ENCODE measurements around the gene PNPLA8. TPM values are rescaled to one million over a fixed set of nuclear protein-coding genes. Genes with fewer than 3 reads are reported as not detected.

PNPLA8 gene
- total RNA-seq, 4 donors from 2014 or later, result 4.8 to 41.9 (median 18.5) TPM

GRCh38 chr7:108570146-108570755 lies 44.3 kb upstream of the PNPLA8 start:
- TF ChIP-seq CTCF (IDR thresholded peaks at IDR 0.05), result no peak
- no peak for TF ChIP-seq EP300 (IDR thresholded peaks at IDR 0.05; ENCODE audit: low read depth)
- TF ChIP-seq POLR2A (IDR thresholded peaks at IDR 0.05), result peak; percentile 12
- peak in 2 of 3 donors; percentile 61 to 74 for TF ChIP-seq POLR2AphosphoS5 (IDR thresholded peaks at IDR 0.05)
- intact Hi-C loops (cut with DNase I; ENCODE audit: low total_unique reads), result no loop called here
- Histone ChIP-seq H3K4me3 (peak overlapping the region; percentile 72 to 92 (median 84)), H3K4me1 (peaks cover 6 to 46% (median 28%) of the 10 kb centered on the region in 4 donors), H3K27me3 (no peaks in the 10 kb centered on the region), H3K27ac (peak overlapping the region; percentile 96 to 98 (median 98)), H3K9me3 (no peaks in the 10 kb centered on the region), H3K36me3 (peaks cover 0 to 14% (median under 1%) of the 10 kb centered on the region in 4 donors)
- WGBS, 2 donors (ENCODE audit: low coverage in 1 of 2), result 0% methylated on average over 1 to 36 of the region's 36 CpGs
- DNase-seq, result peak; percentile 70
- in situ Hi-C loops (cut with MboI; ENCODE audit: low pct_ligation_motif_present in 1 of 4, low pct_unique_long_range_greater_than_20kb in 1 of 4, low sequenced_read_pairs in 3 of 4), result loop anchor here in 1 of 4 donors (10.0 kb wide), 1 partner anchor 45 kb away; the partner anchor contains the start of gene PNPLA8

- H3K36me3 ChIP-seq, result peaks cover 0 to 21% (median 3%) of the 10 kb centered on the region in 4 donors
- no peaks in the 10 kb centered on the region for H3K27me3 ChIP-seq
- intact Hi-C loops (cut with DNase I; ENCODE audit: low total_unique reads) (loop anchor here (5.0 kb wide), 1 partner anchor 42 kb away; the partner anchor contains the start of gene PNPLA8), in situ Hi-C loops (cut with MboI; ENCODE audit: low pct_ligation_motif_present in 1 of 4, low pct_unique_long_range_greater_than_20kb in 1 of 4, low sequenced_read_pairs in 3 of 4) (loop anchor here in 1 of 4 donors (10.0 kb wide), 1 partner anchor 45 kb away; the partner anchor contains the start of gene PNPLA8)
- peak within 1 kb of the TSS; percentile 72 to 92 (median 84) for H3K4me3 ChIP-seq
- 1% methylated on average over 60 of the region's 65 CpGs; no CpG with 5 or more reads in 1 of the 2 donors for WGBS, 2 donors (ENCODE audit: low coverage in 1 of 2)
- TF ChIP-seq POLR2A (IDR thresholded peaks at IDR 0.05), result peak; percentile 97
- TF ChIP-seq CTCF (IDR thresholded peaks at IDR 0.05), result peak in 1 of 5 experiments; percentile 8
- TF ChIP-seq EP300 (IDR thresholded peaks at IDR 0.05; ENCODE audit: low read depth), result no peak
- TF ChIP-seq POLR2AphosphoS5 (IDR thresholded peaks at IDR 0.05), result peak; percentile 96 to 97 (median 96)
- no peaks in the 10 kb centered on the region for H3K9me3 ChIP-seq
- H3K27ac ChIP-seq, result peak within 1 kb of the TSS; percentile 96 to 98 (median 98)
- peak; percentile 99 for DNase-seq
- peaks cover 6 to 46% (median 28%) of the 10 kb centered on the region in 4 donors for H3K4me1 ChIP-seq
Measured at GRCh38 chr7:108569381-108570145, 43.6 kb upstream of the PNPLA8 start, which contains the start of the genes DNAJB9 and THAP5. Gene DNAJB9, plus strand, starts transcription at chr7:108569874. Its CDS starts 1,853 bp downstream, at chr7:108571727. Gene THAP5, minus strand, starts transcription at chr7:108569706. Its CDS starts 137 bp downstream, at chr7:108569569.

GRCh38 chr7:108568801-108569380 lies 43.0 kb upstream of the PNPLA8 start:
- TF ChIP-seq POLR2A (IDR thresholded peaks at IDR 0.05) (no peak), POLR2AphosphoS5 (IDR thresholded peaks at IDR 0.05) (no peak), EP300 (IDR thresholded peaks at IDR 0.05; ENCODE audit: low read depth) (no peak), CTCF (IDR thresholded peaks at IDR 0.05) (no peak)
- no peak for DNase-seq
- no peaks in the 10 kb centered on the region for H3K27me3 ChIP-seq
- H3K4me3 ChIP-seq, result peak overlapping the region; percentile 51 to 92 (median 84)
- intact Hi-C loops (cut with DNase I; ENCODE audit: low total_unique reads) (loop anchor here (5.0 kb wide), 1 partner anchor 42 kb away; the partner anchor contains the start of gene PNPLA8), in situ Hi-C loops (cut with MboI; ENCODE audit: low pct_ligation_motif_present in 1 of 4, low pct_unique_long_range_greater_than_20kb in 1 of 4, low sequenced_read_pairs in 3 of 4) (no loop called here)
- H3K27ac ChIP-seq, result peak overlapping the region; percentile 96 to 98 (median 98)
- H3K36me3 ChIP-seq, result peaks cover 0 to 23% (median 3%) of the 10 kb centered on the region in 4 donors
- peaks cover 6 to 46% (median 28%) of the 10 kb centered on the region in 4 donors for H3K4me1 ChIP-seq
- H3K9me3 ChIP-seq, result no peaks in the 10 kb centered on the region
- 7 to 28% methylated on average over 5 to 24 of the region's 24 CpGs for WGBS, 2 donors (ENCODE audit: low coverage in 1 of 2)

All from transverse colon (tissue), 4 donors.